T-helper 2 cell (primary cell): Measurements from ENCODE around the gene NMNAT1.
"Not testable (repeated sequence)": the region's sequence is repeated elsewhere in the genome, so short reads cannot be mapped to it uniquely, and the experiment has no call there.

Experiments
- DNase-seq, 5 experiments: peaks; one replicate each; pipeline versions ENCODE4 v3.0.0 to v3.0.0-alpha.2; 2012 to 2022

Gene NMNAT1

GRCh38 chr1:9920606-9921005, 22.7 kb upstream of the NMNAT1 start:
- DNase-seq: no peak

GRCh38 chr1:9922342-9922741, 20.9 kb upstream of the NMNAT1 start:
- no peak for DNase-seq

GRCh38 chr1:9927259-9927658, 16.0 kb upstream of the NMNAT1 start:
- no peak for DNase-seq

- DNase-seq: no peak
Measured at GRCh38 chr1:9929431-9930385, 13.6 kb upstream of the NMNAT1 start.

- DNase-seq: peak in 2 of 5 experiments; percentile 6 to 75
Measured at GRCh38 chr1:9942399-9942938, 806 bp upstream of the NMNAT1 start.

DNA sequence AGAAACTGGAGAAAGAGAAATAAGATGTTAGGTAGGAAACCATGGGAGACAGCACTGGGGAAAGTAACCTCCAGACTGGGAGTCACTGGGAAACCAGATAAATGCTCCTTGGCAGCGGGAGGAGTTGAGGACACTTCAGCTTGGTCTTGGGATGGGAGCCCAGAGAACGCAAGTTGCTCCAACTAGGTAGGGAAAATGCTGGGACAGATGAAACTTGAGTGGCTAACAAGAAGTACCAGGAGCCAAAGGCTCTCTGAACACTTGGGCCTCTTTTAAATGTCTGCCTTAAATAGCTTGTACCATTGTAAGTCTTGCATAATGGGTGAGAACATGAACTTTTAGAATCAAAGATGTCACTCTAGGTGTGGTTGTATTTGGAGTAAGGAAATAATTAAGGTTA, 3.0 kb downstream of the NMNAT1 start:
- no peak for DNase-seq

DNA sequence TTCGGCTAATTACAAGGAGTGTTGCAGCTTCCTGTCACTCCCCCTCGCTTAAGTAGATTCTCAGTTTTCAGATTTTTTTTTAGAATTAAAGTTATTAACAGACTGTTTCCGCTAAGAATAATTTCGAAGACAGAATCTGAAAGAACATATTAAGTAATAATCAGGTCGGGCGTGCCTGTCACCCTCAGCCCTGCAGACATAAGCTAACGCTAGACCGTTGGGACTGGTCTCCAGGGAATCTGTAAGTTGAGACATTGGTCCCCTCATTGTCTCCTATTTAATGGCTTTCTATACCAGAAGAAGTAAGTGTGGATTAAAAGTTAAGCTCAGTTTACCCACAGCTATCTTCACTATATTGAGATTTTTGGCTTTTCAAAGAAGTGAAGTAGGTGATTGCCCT, 14.5 kb downstream of the NMNAT1 start:
- DNase-seq: no peak

- DNase-seq: no peak
Measured at GRCh38 chr1:9960011-9960410, 16.7 kb downstream of the NMNAT1 start.

DNA sequence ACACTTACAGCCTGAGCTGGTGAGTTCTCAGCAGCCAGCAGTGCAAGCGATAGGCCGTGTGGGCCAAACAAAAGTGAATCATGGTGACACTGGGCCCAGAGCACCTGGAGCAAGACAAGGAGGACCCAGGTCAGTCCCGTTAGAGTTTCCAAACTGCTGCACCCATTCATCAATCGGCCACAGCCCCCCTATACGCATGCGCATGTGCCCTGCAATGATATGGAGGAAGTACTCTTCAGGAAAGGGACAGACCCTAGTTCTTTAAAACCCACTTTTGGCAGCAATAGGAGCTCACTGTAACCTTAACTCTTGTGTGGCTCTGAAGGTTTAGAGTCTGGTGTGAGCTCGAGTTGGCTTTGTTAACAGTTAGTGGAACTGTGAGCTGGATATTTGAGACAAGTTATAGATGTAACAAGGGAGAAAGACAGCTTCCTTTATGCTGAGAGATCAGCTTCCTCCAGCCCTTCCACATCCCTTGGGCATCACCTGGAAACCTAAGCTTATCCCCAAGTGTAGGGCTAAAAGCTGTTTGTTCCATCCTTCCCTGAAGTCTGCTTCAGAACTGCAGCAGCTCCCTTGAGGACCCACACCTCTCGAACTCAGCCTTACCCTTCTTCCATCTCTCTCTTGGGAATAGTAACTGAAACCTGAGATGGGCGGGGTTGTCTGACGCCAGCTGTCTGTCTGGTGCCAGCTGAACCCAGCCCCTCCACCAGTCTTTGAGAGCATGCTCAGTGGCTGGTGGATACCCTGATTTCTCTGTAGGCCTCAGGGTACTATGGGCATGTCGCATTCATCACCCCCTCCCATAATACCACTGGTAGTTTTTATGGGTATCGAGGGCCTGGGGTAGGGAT, 17.7 kb downstream of the NMNAT1 start:
- DNase-seq: no peak

GRCh38 chr1:9984253-9984652, 41.0 kb downstream of the NMNAT1 start:
- no peak for DNase-seq

DNA sequence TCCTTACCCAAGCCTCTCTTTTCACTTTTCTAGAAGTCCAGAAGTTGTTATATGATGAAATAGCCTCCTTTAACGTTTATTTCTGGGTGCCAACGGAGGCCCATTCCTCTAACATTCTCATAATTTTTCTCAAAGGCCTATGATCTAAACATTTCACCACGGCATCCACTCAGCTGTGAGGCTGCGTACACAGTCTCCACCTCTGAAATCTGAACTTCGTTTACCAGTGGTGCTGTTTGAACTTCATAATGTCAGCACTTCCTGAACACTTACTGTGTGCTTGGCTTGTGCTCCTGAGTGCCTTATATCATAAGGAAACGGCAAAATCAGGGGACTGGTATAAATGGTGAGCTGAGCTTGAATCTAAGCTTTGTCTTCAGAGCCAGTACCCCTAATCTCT, 41.7 kb downstream of the NMNAT1 start:
- DNase-seq: no peak

DNA sequence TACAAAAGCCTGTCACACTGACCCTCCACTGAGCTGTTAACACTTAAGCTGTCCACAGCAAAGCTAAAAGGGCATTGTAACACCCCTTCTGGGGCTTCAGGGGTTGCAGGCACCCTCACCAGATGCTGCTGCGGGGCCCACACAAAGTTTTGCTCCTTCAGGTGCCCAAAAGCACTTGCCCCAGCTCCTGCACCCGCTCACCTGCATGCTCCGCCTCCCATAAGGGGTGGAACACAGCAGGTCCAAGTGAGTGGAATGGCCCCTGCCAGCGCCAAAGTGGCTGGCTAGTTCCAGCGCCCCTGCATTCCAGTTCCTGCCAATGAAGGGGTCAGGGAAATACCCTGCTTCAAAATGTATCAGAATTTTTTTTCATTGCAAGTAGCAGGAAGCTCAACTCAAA, 46.5 kb downstream of the NMNAT1 start:
- DNase-seq: no peak

DNA sequence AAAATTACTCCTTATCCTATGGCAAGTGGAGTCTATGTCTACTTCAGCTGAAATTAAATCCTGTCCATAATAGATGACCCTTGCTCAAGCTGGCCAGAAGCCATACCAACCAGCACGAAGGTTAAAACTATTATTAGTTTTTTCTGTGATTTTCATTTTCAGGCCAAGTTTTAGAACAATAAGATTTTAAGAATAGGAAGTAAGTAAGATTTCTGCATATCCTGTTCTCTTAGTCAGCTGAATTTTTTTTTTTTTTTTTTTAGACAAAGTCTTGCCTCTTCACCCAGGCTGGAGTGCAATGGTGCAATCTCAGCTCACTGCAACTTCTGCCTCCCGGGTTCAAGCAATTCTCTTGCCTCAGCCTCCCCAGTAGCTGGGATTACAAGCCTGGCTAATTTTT, 47.7 kb downstream of the NMNAT1 start:
- DNase-seq: no peak

GRCh38 chr1:9992910-9993309, 49.6 kb downstream of the NMNAT1 start:
- DNase-seq: no peak

- no peak for DNase-seq
Measured at GRCh38 chr1:9993561-9994075, 50.3 kb downstream of the NMNAT1 start.

- DNase-seq: peak in 1 of 5 experiments; percentile 6
Measured at GRCh38 chr1:9996624-9997582, 53.6 kb downstream of the NMNAT1 start, which contains the start of gene RBP7. Gene RBP7 (plus strand): TSS chr1:9997228. CDS start chr1:9997259, 31 bp downstream.

GRCh38 chr1:10001016-10001665, 57.9 kb downstream of the NMNAT1 start:
- DNase-seq: no peak

- DNase-seq: not testable (repeated sequence)
Measured at GRCh38 chr1:10005248-10005647, 62.0 kb downstream of the NMNAT1 start.

- DNase-seq: no peak
Measured at GRCh38 chr1:10007169-10007568, 63.9 kb downstream of the NMNAT1 start.

GRCh38 chr1:10014016-10014415, 70.7 kb downstream of the NMNAT1 start:
- DNase-seq: no peak

- DNase-seq: no peak
Measured at GRCh38 chr1:10019561-10019960, 76.3 kb downstream of the NMNAT1 start.
